Measurements from ENCODE around the gene ENPP6.

The ENPP6 gene

DNA sequence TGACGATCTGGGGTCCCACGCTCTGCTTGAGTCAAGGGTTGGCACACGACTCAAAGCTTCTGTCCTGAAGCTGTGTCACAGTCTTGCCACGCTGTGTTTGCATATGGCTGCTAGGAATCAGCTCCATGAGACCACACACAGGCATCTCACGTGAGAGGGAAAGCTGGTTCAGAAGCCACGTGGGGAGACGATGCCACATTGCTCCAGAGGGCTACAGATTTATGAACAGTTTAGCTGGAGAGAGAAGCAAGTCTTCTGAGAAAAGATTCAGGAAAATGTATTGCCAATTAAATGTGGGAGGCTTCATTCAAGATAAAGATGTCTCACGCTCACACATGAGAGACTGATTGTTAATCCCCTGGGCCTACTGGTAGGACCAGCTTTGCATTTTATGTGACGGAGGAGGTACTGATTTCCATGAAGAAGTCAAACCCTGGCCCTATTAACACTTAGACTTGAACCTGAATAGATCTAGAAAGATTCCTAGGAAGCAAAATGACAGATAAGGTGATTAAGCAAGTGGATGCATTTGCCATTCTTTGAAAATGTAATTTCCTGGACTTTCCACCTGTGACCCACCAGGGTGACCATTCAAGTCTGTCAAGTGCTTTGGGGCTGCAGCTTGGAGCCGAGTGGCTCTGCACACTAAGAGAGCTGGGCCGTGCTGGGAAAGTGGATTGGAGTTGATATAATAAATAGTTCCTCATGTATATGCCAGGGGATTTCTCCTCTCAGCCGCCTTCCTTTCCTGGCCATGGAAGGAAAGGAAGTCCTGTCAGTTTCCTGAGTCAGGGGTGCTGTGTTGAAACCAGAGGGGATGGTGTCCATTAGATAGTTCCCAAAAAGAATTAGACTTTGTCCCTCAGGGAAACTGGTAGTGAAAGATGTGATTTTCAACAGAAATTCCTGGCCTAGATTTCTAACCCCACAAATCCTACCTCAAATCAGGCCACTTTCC, 29.0 kb downstream of the ENPP6 start:
- no peak for DNase-seq

DNA sequence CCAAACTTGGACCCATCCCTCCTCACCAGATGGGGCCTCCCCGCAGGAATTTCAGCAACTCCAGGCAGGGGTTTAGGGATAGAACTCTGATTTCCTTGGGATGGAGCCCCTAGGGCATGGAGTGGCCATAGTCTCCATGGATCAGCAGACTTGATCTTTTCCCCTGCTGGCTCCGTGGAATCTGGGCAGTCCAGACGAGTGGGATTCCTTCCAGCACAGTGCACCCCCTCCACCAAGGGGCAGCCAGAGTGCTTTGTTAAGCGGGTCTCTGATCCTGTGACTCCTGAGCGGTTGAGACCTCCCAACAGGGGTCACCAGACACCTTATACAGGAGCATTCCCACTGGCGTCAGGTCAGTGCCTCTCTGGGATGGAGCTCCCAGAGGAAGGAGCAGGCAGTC, 40.4 kb downstream of the ENPP6 start:
- no peak for DNase-seq

DNA sequence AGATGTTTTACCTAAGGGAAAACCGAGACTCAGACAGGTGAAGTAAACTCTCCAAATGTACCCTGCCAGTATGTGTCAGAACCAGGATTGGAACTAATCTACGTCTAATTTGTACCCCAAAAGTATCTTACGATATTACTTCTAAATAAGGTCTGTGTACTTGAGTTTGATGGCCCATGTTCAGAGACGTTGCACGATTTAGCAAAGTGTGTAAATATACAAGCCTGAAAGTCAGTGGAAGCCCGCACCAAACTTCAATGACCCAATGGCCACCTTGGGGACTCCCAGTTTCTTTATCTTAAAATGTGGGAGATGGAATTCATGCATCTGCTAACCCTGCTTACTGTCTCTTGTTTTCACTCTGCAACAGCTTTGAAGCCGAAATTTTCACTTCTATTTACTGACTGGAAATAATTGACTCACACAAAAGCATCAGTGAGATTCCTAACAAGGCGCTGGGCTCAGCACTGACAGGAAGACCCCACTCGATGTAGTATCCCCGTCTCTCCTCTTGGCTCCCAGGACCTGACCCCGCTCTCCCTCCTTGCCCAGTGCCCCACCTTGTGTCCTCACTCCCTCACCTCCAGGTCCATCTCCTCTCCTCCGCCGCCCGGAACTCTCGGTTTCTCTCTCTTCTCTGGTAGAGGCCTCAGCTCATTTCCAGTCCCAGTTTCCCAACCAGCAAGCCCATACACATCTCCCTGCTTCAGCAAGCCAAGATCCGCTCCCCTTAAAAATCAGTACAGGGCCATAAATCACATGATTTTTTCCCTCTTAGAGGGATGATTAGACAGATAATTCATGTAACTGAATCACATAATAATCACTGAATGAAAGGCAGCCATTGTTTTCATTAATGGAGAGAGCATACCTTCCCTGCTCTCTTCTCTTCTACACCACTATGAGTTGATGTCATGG, 42.8 kb downstream of the ENPP6 start:
- DNase-seq, result no peak

DNA sequence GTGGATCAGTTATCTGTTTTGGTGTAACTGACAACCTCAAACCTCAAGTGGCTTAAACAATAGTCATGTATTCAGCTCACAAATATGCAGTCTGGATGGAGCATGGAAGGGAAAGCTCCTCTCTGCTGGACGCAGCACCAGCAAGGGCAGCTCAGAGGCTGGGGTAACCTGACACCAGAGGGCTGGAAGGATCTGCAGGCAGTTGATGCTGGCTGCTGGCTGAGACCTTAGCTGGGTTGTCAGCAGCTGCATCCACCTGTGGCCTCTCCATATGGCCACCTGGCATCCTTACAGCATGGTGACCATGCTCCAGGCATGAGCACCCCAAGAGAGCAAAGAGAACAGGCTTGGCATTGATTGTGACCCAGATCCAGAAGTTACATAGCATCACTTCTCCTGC, 46.7 kb downstream of the ENPP6 start:
- no peak for DNase-seq

- DNase-seq, result no peak
Measured at GRCh38 chr4:184169225-184169867, 48.3 kb downstream of the ENPP6 start.

DNA sequence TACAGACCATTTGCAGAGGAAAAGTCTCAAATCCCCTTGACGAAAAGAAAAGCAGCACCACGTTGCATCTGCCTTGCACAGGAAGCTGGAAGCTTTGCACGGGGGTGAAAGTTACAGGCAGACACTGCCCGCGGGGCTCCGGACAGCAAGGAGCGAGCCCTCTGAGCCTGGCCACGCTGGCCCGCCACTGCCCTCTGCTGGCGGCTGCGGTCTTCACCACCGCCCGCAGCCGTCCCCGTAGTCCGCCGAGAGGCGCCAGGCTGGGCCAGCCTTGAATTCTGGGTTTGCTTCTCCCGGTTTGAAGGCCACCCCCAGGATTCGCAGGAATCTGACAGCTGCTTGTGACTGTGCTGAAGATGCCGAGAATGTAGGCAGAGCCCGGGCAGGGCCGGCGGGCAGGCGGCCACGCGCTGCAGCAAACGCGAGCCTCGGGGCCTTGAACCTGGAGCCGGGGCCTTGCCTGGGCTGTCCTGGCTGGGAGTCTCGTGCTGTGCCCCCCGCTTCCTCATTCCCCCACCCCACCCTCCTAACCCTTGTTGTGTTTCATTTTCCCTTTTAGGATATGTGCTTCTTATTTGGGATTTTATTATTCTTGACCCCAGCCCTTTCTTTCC, 49.2 kb downstream of the ENPP6 start:
- no peak for DNase-seq

DNA sequence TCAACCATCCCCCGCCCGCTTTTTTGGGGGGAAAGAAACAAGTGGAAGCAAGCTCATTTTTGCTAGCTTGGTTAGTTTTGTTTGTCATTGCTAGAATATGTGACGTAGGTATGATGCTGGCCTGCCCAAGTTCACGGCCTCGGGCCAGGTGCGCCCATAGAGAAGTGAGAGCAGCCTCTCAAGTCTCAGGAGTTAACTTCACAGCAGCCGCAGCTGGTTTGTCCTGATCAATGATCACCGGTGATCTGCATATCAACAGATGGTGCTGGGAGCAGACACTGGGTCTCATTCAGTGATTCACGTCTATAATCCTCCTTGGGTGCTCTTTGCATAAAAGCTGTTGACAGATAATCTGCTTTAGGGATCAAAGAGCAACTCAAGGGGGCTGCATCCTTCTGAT, 50.1 kb downstream of the ENPP6 start:
- no peak for DNase-seq

DNA sequence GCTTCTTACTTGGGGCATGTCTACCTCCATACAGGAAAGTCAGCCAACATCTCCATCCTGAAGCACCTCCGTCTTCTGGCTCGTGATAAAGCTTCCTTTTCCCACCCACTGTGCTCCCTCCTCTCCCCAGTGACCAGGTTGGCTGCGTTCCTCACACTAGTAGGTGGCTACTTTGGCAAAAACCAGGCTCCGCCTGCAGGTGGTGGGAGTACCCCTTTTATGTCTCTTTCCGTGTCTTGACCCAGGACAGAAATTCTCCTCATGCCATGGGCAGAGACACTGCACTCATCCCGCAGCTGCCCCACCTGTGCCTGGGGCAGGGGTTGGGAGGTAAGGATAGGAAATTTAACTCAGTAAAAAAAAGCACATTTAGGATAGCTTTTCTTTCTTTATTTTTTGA, 50.9 kb downstream of the ENPP6 start:
- DNase-seq, result no peak

GRCh38 chr4:184165291-184165690, 52.4 kb downstream of the ENPP6 start:
- DNase-seq, result no peak

GRCh38 chr4:184163813-184164212, 53.9 kb downstream of the ENPP6 start:
- DNase-seq, result no peak

GRCh38 chr4:184162596-184162995, 55.1 kb downstream of the ENPP6 start:
- no peak for DNase-seq

GRCh38 chr4:184157322-184157721, 60.4 kb downstream of the ENPP6 start:
- no peak for DNase-seq

GRCh38 chr4:184156163-184156920, 61.3 kb downstream of the ENPP6 start:
- no peak for DNase-seq

GRCh38 chr4:184154199-184154598, 63.5 kb downstream of the ENPP6 start:
- DNase-seq, result no peak

- DNase-seq, result no peak
Measured at GRCh38 chr4:184153781-184154180, 63.9 kb downstream of the ENPP6 start.

DNA sequence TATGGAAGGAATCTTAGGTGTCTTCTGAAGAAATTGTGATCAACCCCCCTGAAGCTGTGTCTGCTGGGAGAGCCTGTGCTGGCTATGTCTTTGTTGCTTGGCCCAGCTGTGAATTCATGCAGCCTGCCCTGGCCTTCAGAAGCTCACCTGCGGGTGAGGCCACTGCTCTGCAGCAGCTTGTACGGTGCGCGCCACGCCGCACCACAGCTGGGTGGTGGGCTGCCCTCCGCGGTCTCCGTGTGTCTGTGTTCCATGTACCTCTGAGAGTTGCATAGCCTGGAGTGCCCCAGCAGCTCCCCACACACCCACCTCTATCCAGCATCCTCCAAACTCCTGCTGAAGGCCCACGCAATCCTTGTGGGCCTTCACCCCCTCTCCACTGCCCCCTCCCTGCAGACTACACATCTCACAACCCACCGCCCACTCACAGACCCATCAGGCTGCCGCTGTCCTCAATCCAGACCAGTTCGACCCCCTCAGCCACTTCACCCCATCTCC, 65.6 kb downstream of the ENPP6 start:
- DNase-seq, result no peak

DNA sequence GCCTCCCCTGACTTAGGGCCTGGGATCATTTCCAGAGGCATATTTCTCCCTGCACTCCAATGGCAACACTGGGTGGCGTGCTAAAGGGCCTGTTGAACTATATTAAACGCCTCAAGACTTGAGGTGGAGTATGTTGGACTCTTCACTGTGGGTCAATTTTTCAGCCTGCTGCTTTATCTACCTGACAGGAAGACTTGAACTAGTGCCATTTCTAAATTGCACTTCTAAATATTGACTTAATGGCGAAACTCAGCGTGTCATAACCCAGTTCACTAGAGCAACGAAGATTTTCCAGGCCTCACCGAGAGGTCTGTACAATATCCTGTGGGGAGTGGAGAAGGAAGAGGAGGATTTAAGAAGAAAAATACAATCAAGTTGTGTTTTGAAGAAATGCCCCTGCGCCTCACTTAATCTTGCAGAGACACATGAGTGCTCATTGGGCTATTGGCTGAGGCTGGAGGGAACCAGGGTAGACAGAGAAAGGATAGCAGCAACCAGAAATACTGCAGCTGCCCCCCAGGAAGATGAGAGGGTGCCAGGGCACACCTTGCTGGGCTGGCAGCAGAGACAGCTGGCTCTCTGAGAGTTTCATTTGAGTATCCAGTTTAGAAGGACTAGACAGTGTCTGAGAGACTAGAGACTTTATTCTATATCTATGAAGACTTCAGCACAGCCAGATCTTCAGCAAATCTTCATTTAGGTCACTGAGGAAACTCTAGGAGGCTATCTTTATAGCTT, 67.4 kb downstream of the ENPP6 start:
- DNase-seq, result no peak

GRCh38 chr4:184148738-184149637, 68.7 kb downstream of the ENPP6 start:
- DNase-seq, result no peak

GRCh38 chr4:184147858-184148737, 69.6 kb downstream of the ENPP6 start:
- no peak for DNase-seq

All from NCI-H187 treated with DMSO at 0.1 percent for 48 hours (cell line).